Middle frontal gyrus (tissue), 1 donor: ENCODE data around the gene CLCC1.

ENCODE experiments used
- DNase-seq: peaks from one replicate; pipeline ENCODE4 v3.0.0-alpha.2; 2015; ENCODE audit warnings: low spot score; ENCODE audit errors: extremely low spot score

Gene CLCC1

DNA sequence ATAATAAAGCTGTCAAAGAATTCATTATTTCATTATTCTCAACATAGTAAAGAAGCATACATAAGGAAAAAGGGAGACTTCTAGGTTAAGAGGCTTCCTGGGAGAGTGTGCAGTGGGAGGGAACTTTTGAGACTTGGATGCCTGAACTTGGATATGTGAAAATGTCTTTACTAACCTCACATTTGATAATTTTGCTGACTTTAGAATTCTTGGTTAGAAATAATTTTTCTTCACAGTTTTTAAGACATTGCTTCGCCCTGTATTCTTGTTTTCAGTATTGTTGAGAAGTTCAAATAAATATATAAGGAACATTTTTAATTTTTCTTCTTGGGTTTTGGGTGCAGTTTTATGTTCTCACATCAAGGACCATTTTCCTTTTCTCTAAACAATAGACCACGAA lies 46.5 kb downstream of the CLCC1 start:
- no peak for DNase-seq
